Spleen (tissue), 11 donors: Measurements from ENCODE around the gene POFUT1. TPM values are rescaled to one million over a fixed set of nuclear protein-coding genes. Genes with fewer than 3 reads are reported as not detected.

ENCODE experiments used
- DNase-seq: peaks from one replicate; pipeline ENCODE4 v3.0.0-alpha.2; 2020
- H3K27ac ChIP-seq, 8 donors: fragments of 200-600 bp; sonication (generic) in 7 of 8; 1 replicate in 4 of 8; 2 replicates in 4 of 8; pipeline versions ENCODE4 v1.5.0 to v1.8.0; 2016 to 2021; ENCODE audit warnings: inconsistent platforms in 4 of 8, mild to moderate bottlenecking in 4 of 8, moderate library complexity in 1 of 8
- H3K27me3 ChIP-seq, 7 donors: fragments of 200-600 bp; sonication (generic) in 6 of 7; replicated peaks in 1 of 7; 1 replicate in 4 of 7; 2 replicates in 3 of 7; pipeline versions ENCODE4 v1.5.0 to v1.8.0; 2016 to 2021; ENCODE audit warnings: inconsistent platforms in 3 of 7, mild to moderate bottlenecking in 1 of 7
- H3K36me3 ChIP-seq, 6 donors: fragments of 200-600 bp; sonication (generic) in 5 of 6; 1 replicate in 4 of 6; 2 replicates in 2 of 6; pipeline versions ENCODE4 v1.5.0 to v1.8.0; 2016 to 2021; ENCODE audit warnings: inconsistent platforms in 2 of 6
- H3K4me1 ChIP-seq, 6 donors: fragments of 200-600 bp; sonication (generic) in 5 of 6; 1 replicate in 3 of 6; 2 replicates in 3 of 6; pipeline versions ENCODE4 v1.5.0 to v1.8.0; 2016 to 2021; ENCODE audit warnings: inconsistent platforms in 3 of 6
- H3K4me3 ChIP-seq, 8 donors: fragments of 200-600 bp; sonication (generic) in 7 of 8; 1 replicate in 4 of 8; 2 replicates in 4 of 8; pipeline versions ENCODE4 v1.5.0 to v1.8.0; 2016 to 2021; ENCODE audit warnings: inconsistent platforms in 4 of 8, mild to moderate bottlenecking in 4 of 8, moderate library complexity in 2 of 8
- H3K9me3 ChIP-seq, 8 donors: fragments of 200-600 bp; sonication (generic) in 7 of 8; 1 replicate in 4 of 8; 2 replicates in 4 of 8; pipeline versions ENCODE4 v1.5.0 to v1.8.0; 2016 to 2021; ENCODE audit warnings: inconsistent platforms in 4 of 8
- CTCF ChIP-seq, 11 experiments: fragments of 200-600 bp in 7 of 11; fragments of 450-650 bp in 4 of 11; sonication (generic) in 4 of 11; IDR thresholded peaks in 8 of 11; conservative IDR thresholded peaks in 3 of 11; 1 replicate in 7 of 11; 2 replicates in 4 of 11; pipeline versions ENCODE4 v1.4.0 to v1.8.0; 2016 to 2021; ENCODE audit warnings: antibody characterized with exemption in 11 of 11, inconsistent platforms in 4 of 11, mild to moderate bottlenecking in 1 of 11
- POLR2A ChIP-seq, 3 donors: fragments of 450-650 bp; IDR thresholded peaks; one replicate each; pipeline ENCODE4 v1.5.1; 2017; ENCODE audit warnings: antibody characterized with exemption in 3 of 3, mild to moderate bottlenecking in 1 of 3
- POLR2AphosphoS5 ChIP-seq, 3 donors: sonication (generic); formaldehyde crosslinking; IDR thresholded peaks; one replicate each; pipeline ENCODE4 v1.5.1; 2017; ENCODE audit warnings: antibody characterized with exemption in 3 of 3
- WGBS, 5 donors: extraction: QIAGEN DNeasy Blood & Tissue Kit in 3 of 5; methylation state at CpG; one replicate each; pipeline versions ENCODE4 v1.1.5 to v1.1.7; 2013 to 2018; 5-methylcytosine and 5-hydroxymethylcytosine counted together
- intact Hi-C: fragments of 100-400 bp; cut with DNase I; formaldehyde crosslinking; loops from one replicate; pipeline ENCODE4 v1.15.0; 2023; ENCODE audit warnings: low total_unique reads
- polyA plus RNA-seq, 3 donors: library from polyadenylated mRNA; stranded (reverse); fragments of 200-250 nt; gene quantifications; one replicate each; pipeline ENCODE4 v1.2.1, GENCODE V29; 2013
- total RNA-seq, 7 donors: library from RNA; depleted of rRNA in 3 of 7; stranded (reverse); fragments of >200 nt in 3 of 7; fragmentation: NEBNext Ultra II Directional in 4 of 7; extraction: Animal tissue kit (Norgen Biotek cat#: 25700) in 4 of 7; gene quantifications; one replicate each; pipeline versions ENCODE4 v1.1.0 to v1.2.1, GENCODE V29; 2016 to 2021
- donor health status: healthy with polysubstance abuse.
- donor health status: DM: no; HTN: no; CAD: no; lungs with moderate emphysema.
- donor health status: DM: no; HTN: no; CAD: no.
- donor health status: Bipolar disorder and iron deficiency.
- donor health status: healthy.
- donor health status: DM: no; HTN: no; CAD: no.
- donor health status: DM: yes; HTN: yes; CAD: no.

POFUT1 gene
- total and polyA plus RNA-seq, 10 donors, result 3.8 to 26.3 (median 21.0) TPM

GRCh38 chr20:32248043-32248442, 40.4 kb downstream of the POFUT1 start:
- TF ChIP-seq POLR2A (IDR thresholded peaks at IDR 0.05) (no peak), POLR2AphosphoS5 (IDR thresholded peaks at IDR 0.05) (no peak), CTCF (IDR thresholded peaks at IDR 0.05 in 8 of 11, conservative IDR thresholded peaks at IDR 0.05 in 3 of 11) (no peak)
- DNase-seq, result peak; percentile 10
- Histone ChIP-seq H3K4me1 (peaks cover 0 to 8% (median 0%) of the 10 kb centered on the region in 6 donors), H3K36me3 (no peaks in the 10 kb centered on the region), H3K27ac (no peak overlapping the region), H3K9me3 (no peaks in the 10 kb centered on the region), H3K4me3 (no peak overlapping the region), H3K27me3 (no peaks in the 10 kb centered on the region)
- WGBS, 5 donors, result 66 to 92% (median 68%) methylated on average over 5 of the region's 5 CpGs
- intact Hi-C loops, result no loop called here

GRCh38 chr20:32249030-32249738, 41.5 kb downstream of the POFUT1 start:
- intact Hi-C loops, result no loop called here
- TF ChIP-seq CTCF (IDR thresholded peaks at IDR 0.05 in 8 of 11, conservative IDR thresholded peaks at IDR 0.05 in 3 of 11) (no peak), POLR2A (IDR thresholded peaks at IDR 0.05) (no peak), POLR2AphosphoS5 (IDR thresholded peaks at IDR 0.05) (no peak)
- Histone ChIP-seq H3K27ac (no peak overlapping the region), H3K4me3 (no peak overlapping the region), H3K9me3 (no peaks in the 10 kb centered on the region), H3K27me3 (no peaks in the 10 kb centered on the region), H3K4me1 (peaks cover 0 to 8% (median 0%) of the 10 kb centered on the region in 6 donors), H3K36me3 (no peaks in the 10 kb centered on the region)
- DNase-seq, result peak; percentile 2
- WGBS, 5 donors, result 58 to 70% (median 60%) methylated on average over 9 of the region's 9 CpGs

- peak; percentile 1 for DNase-seq
- intact Hi-C loops, result no loop called here
- 69 to 82% (median 73%) methylated on average over 3 of the region's 3 CpGs for WGBS, 5 donors
Measured at GRCh38 chr20:32251470-32251869, 43.8 kb downstream of the POFUT1 start.

More at GRCh38 chr20:32251470-32251869, 43.8 kb downstream of the POFUT1 start:
- H3K9me3 ChIP-seq, result no peaks in the 10 kb centered on the region
- peaks cover 0 to 8% (median 0%) of the 10 kb centered on the region in 6 donors for H3K4me1 ChIP-seq
- no peak overlapping the region for H3K4me3 ChIP-seq
- TF ChIP-seq CTCF (IDR thresholded peaks at IDR 0.05 in 8 of 11, conservative IDR thresholded peaks at IDR 0.05 in 3 of 11) (no peak), POLR2AphosphoS5 (IDR thresholded peaks at IDR 0.05) (no peak), POLR2A (IDR thresholded peaks at IDR 0.05) (no peak)
- H3K27ac ChIP-seq, result no peak overlapping the region
- H3K36me3 ChIP-seq, result no peaks in the 10 kb centered on the region
- no peaks in the 10 kb centered on the region for H3K27me3 ChIP-seq
